CD4-positive, alpha-beta T cell treated with Interleukin-17A for 4 hours (primary cell): Measurements from ENCODE around the gene INS.
"Not testable (repeated sequence)": the region's sequence is repeated elsewhere in the genome, so short reads cannot be mapped to it uniquely, and the experiment has no call there.

Experiments used
- DNase-seq: peaks from one replicate; pipeline ENCODE4 v3.0.0-alpha.2; 2020; ENCODE audit warnings: mixed read lengths

INS gene

DNA sequence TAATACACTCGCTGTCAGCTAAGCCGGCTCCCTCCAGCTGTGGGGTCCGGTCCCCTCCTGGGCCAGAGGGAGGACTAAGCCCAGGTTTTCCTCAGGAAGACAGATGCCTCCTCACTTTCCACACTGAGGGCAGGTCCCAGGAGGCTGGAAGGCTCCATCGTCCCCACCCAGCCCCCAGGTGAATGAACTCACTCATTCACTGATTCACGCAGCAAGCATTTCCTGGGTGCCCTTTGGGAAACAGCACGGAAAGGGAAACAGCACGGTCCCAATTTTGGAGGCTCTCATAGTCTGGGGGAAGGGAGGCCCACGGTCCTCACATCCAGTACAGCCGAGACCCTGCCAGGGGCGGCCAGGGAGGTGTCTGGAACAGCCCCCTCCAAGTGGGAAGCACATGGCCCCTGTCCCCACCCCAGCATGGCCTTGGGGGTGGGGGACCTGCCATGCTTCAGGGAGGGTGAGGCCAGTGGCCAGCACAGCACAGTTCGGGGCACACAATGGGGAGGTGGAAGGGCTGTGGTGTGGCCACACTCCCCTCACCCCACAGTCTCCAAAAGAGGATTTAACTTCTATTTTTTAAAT, 19.9 kb upstream of the INS start:
- no peak for DNase-seq

DNA sequence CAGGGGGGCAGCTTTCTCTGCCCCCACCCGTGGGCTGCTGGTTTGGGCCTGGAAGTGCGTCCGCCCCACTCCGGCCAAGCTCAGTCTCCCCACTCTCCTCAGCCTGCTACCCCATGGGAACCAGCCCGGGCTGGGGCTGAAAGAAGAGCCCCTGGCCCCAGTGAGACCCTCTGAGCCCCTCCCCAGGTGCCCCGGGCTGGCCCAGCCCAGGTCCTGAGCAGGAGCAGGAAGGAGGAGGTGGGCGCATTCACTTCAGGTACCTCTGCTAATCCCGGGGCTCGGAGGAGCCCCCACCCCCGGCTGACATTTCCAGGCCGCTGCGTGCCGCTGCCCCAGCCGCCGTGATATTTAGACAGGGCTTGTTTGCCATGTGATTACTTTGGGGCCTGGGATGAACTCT, 19.3 kb upstream of the INS start:
- no peak for DNase-seq

DNA sequence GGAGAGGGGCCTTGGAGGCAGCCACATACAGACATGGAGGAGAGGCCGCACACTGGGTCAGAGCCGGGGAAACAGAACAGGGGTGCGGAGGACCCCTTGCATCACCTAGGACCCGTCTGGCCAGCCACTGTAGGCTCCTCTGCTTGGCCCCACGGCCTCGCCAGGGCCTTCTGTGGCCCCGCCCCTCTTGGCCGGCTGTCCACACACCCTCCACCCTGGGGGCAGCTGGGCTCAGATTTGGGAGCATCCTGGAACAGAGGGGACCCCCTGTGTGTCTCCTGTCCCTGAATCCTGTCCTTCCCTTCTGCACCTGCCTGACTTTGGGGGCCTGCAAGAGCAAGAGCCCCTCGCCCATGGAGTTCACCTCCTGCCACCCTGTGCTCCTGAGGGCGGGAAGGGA, 18.5 kb upstream of the INS start:
- DNase-seq = no peak

DNA sequence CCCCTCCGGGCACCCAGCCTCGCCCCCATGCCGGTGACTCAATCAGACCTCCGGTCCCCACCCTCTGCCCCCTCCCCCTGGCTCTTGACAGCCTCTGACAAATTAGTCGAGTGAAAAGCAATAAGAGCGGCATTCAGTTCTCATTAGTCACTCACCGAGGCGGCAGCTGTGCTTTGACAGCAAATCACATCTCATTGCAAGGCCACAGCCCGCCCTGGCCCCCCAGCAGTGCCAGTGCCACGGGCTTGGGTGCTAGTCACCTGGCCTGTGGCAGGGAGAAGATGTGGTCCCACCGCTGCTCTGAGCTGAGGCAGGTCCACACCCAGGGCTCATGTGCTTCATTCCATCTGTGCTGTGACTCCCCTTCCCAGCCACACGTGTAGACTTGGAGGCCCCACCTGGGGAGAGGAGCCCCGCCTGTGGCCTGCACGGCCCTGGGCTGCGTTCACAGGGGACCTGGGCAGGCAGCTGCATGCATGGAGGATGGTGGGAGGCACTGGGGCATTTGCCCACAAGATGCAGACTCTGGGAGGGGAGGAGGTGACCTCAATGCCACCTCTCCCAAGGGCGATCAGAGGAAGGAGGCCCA, 18.0 kb upstream of the INS start:
- DNase-seq = no peak

DNA sequence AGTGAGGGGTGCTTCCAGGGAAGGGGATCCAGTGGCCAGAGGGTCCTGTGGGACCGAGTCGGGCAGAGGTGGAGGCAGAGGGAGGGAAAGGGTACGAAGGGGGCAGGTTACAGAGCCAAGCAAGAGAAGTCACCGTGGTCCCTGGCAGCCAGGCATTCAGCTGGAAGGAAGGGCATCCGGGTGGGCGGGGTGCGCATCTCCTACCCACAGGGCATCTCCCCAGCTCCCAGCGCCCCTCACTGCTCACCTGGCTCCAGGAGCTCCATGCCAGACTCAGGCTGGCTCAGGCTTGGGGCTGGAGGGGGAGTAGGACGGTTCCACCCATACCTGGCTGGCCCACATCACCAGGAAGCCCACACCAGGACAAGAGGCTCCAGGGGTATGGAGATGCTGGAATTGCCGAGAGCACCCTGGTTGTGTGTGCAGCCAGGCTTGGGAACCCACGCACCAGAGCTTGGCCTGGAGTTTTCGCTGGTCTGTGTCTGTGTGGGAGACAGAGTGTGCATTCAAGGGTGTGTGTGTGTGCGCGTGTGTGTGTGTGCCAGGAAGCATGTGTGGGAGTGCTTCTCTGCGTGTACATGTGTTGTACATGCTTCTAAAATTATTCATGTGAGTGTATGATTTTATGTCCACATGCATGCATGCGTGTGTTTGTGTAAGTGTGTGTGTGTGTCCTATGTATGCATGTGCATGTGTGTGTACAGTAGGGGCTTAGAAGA, 17.2 kb upstream of the INS start:
- DNase-seq = not testable (repeated sequence)

DNA sequence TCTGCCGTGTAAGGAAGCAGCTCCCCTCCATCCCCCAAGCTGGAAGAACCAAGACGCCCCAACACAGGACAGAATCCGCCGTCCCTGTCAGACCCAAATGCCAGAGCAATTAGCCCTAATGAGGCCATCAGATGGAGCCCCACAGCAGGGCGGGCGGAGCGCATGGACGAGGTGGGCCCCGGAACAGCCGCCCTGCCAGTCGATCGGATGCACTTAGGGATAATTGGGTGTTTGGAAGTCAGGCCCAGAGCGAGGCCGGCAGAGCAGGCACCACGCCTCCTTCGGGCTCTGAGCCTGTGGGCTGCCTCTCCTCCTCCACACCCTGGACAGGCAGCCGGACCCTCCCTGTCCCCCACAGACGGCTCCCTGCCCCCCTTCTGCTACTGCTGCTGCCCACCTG, 16.1 kb upstream of the INS start:
- DNase-seq = no peak

DNA sequence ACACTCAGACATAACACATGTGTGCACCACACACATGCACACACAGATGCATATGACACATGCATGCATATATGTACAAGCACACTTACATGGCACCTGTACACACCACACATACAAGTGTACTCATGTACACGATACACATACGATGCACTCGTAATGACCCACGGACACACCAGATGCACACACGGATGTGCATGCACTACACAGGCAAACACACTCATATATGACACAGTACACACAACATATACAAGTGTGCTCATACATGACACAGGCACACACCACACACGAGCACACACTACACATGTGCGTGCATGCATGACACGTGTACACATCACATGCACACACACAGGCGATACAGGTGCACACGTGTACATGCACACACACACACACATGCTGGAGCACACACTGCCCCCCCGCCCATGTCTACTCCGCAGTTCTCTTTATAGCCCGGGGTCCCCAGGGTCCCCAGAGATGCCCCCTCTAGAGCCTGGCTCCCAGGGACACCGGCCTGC, 15.4 kb upstream of the INS start:
- DNase-seq = no peak

DNA sequence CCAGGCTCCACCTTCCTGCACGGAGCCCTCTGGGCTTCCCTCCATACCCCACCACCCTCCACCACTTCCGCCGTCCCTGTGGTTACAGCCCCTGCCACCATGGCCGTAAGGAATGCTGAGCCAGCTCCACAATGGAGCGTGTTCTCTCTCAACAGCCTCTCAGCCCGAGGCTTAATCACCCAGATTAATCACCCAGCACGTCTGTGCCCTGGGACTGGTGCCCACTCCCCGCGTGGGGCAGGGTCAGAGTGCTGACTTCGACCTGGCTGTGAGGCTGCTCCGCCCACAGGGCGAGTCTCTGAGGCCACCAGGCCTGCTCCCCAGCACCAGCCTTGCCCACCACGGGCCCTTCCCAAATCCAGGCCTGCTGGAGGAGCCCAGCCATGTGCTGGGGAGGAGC, 14.7 kb upstream of the INS start:
- no peak for DNase-seq

DNA sequence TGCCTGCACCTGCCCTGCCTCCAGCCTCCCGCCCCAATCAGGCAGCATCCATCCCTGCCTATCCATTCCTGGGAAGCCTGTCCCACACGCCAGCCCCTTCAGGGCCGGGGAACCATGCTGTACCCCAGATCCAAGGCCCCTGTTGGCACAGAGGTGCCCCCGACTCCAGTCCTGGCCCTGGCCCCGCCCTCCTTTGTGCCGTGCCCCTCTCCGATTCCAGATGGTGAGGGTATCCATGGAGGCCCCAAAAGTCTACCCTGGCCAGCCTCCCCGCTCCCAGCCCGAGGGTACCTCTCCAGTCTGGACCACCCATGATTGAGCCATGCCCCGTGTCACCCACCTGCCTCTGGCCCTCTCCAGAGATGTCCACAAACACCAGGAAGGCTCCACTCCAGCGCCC, 13.4 kb upstream of the INS start:
- DNase-seq = no peak

DNA sequence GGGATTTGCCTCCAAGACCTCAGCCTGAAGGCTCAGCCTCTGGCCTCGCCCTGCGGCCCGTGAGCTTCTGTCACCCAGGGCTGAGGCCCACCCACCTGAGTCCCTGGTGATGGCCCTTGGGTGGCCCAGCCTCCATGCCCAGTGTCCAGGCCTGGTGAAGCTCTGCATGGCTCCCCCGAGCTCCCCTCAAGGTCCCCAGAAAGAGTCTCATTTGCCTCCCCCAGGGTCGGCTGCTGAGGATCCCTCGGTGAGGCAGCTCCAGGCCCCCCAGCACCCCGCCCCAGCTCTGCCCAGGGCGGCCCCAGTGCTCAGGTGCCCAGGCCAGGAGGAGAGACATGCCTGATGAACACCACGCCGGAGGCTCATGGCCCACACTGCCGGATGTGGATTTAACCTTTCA, 12.8 kb upstream of the INS start:
- no peak for DNase-seq

DNA sequence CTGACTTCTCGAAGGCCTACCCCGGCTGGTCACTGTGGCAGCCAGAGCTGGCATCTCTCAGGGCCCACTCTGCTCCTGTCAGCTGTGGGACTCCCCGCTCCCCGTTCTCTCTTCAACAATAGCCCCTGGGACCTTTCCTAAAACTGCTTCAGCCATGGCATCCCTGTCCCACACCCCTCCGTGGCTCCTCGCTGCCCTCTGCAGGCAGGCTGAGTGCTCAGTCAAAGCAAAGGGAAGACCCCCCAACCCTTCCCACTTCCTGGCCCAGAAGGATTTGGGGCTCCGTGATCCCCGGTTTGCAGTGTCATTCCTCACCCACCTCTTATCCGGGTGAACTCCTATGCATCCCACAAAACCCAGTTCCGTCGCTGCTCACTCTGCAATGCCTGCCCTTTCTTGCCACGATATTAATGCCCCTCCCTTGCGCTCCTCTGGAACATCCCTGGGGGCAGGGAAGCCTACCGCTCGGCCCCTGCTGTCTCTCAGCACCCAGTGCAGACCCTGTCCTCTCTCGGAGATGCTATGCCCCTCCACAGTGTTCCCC, 12.2 kb upstream of the INS start:
- DNase-seq = no peak

DNA sequence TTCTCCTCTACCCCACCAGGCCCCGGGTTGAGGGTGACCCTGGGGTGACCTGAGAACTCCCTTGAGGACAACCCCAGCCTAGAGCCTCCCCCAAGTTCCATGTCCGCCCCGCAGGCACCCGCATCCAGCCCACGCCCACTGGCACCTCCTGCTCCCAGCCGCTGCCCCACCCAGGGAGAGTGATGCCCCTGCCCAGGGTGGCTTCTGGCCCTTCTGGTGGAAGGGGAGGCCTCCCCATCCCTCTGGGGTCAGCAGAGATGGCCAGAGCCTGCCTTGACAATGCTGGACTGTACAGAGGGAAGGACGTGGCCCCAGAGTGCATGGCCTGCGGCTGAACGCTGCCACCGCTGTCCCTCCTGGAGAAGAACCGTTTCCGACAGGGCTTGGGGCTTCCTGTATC, 11.7 kb upstream of the INS start:
- DNase-seq = no peak

DNA sequence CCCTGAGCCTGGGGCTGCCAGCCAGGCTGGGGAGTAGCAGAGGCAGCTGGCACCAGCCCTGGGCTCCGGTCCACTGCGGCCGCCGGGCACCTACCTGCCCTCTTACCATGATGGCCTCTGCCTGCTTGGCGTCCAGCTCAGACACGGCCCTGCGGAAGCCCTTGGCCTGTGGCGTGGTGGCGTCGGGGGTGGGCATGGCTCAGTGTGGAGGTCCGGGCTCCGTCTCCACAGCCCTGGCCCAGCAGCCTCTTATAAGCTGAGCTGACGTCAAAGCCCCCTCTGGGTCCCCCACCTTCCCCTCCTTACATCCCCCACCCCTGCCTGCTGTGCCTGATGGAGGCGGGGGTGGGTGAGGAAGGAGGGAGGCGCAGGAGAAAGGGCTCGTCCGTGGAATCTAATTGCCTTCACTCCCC, 10.6 kb upstream of the INS start, which contains the start of gene TH:
Gene TH, minus strand, starts transcription at position 225 of the 413 bp plus-strand sequence. Its CDS starts 29 bp downstream, at position 196.
- DNase-seq = no peak

DNA sequence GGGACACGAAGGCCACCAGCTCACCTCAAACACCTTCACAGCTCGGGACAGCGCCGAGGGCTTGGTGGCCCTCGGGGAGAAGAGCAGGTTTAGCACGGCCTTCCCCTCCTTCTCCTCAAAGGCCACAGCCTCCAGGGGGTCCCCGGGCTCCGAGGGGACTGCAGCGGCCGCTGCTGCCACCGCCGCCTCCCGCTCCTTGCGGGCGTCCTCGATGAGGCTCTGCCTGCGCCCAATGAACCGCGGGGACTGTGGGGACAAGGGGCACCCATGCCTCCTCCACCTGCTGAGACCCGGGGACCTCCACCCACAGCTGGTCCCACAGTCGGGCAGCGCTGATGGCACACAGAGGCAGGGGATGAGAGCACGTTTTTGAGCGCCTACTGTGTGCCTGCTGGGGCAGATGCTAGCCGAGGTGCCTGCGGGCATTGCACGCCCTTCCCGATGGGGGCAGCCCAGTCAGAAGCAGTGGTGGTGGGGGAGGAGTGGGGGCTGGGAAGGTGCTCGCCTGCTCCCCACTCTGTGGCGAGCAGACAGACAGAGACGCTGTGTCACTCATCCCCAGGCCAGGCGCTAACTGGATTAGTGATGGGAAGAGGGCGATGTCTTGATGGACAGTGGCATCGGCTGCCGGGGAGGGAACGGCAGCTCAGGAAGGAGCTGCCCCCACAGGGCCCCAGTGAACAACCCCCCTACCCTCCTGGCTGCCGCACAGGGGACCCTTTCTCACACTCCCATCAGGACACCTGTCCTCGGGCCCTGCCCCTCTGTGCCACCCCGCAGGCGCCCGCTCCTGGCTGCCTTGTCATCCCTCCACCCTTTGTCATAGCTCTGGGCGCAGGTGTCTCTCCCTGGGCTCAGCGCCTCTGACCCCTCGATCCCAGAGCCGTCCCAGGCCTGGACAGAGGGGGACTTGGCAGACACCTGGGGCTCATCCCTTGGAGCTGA, 8.9 kb upstream of the INS start:
- DNase-seq = no peak

DNA sequence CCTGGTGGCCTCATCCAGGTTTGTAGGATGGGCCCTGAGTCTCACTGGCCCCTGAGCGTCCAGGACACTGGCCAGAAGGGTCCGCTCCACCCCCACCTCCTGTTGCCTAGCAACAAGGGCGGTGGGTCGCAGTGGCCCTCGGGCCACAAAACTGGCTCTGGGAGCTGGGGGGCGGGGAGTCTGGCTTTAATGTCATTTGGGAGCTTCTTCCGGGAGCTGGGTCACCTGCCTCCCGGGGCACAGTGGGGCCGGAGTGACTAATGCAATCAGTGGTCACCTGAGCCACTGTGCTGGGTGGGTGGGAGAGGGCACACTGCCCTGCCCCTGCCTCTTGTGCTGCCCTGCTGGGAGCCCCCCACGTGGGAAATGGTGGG, 8.0 kb upstream of the INS start:
- DNase-seq = no peak

DNA sequence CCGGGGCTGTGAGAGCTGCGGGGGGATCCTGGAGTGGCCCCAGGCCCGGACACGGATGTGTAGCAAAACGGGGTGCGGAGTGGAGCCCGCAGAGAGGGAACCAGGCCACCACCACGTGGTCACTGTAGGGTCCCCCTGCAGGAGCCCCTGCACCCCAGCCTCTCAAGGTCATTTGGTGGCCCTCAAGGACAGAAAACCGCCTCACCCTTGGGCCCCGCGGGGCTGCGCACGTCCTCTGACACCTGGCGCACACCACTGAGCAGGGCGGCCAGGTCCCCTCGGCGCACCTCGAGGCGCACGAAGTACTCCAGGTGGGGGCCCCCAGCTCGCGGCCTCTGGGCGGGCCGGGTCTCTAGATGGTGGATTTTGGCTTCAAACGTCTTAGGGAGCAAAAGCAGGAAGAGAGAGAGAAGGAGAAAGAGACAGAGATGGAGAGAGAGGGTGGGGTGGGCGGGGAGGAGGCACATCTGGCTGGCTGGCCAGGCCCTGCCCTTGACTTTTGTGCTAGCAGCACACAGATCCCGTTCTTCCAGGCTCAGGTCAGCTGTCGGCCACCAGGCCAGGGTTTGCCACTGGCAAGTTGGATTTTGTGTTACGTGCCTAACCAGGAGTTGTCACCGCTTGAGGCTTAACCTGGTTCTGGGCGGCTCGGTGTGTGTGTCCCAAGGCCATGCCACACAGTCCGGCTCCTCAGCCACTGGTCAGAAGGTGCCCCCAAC, 7.4 kb upstream of the INS start:
- no peak for DNase-seq

DNA sequence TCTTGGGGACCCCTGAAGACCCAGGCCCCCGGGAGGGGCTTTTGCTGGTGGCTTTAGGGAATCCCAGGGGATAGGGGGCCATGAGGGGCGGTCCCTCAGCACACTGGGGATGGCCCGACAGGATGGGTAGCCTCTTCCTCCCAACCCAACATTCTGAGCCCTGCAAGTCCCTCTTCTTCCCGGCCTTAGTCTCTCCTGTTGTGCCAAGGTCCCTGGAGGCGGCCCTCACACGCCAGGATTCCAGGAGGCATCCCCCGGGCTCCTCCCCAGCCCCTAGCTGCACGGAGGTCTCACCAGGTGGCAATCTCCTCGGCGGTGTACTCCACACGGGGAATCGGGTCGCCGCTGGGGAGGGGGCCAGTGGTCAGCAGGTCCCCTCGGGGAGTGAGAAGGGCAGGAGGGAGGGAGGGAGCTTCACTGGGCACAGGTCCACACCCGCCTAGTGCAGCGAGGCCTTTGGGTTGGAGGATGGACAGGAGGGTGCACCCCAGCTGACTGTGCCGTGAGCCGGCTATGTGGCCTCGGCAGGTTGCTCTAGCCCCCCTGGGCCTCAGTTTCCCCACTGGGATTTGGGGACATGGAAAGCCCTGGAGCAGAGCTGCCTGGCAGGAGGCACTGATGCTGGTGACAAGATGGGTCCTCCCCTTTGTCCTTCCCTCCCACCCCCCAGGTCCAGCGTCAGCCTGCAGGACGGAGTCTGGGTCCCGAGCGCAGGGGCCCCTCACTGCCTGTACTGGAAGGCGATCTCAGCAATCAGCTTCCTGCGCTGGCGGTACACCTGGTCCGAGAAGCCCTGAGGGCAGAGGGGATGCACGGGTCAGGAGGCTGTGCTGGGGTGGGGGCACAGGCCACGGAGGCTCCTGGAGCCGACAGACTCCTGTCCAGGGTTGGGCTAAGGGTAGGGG, 6.4 kb upstream of the INS start:
- DNase-seq = no peak

DNA sequence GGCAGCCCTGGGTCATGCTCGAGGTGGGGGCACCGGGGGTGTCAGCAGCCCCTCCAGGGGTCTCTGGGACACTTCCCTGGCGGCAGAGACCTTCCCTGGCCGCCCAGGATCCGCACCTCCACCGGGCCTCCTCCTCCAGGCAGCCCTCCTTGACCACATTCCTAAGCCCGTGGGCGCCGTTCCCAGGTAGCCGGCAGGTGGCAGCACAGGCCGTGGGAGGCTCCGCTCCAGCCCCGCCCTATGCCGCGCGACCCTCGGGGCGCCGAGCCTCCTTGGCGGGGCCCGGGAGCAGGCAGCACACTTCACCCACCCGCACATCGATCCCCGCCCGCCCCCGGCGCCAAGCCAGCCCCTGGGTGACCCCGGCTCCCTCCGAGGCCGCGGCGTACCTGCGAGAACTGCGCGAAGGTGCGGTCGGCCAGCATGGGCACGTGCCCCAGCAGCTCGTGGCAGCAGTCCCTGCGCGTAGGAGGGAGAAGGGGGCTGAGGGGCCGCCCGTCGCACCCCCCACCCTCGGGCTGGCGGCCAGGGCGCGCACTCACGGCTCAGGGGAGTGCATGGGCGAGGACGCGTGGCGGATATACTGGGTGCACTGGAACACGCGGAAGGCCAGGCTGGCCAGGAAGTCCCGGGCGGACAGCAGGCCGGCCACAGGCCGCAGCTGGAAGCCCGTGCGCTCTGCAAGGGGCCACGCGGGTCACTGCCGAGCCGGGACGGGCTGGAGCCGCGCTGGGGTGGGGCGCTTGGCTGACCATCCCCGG, 5.3 kb upstream of the INS start:
- DNase-seq = peak; percentile 62

DNA sequence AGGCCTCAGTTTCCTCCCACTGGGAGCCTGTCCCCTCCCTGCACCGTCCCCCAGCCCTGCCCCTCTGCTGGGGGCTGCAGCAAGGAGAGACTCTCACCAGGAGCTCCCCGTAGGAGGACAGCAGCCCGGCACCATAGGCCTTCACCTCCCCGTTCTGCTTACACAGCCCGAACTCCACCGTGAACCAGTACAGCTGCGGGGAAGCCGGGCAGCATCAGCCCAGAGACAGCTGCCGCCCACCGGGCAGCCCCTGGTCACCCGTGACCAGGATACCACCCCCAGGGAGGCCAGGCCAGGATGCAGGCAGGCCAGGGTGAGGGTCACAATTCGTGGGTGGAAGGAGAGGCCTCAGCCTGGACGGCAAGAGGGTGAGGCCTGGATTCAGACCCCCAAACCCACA, 4.6 kb upstream of the INS start:
- no peak for DNase-seq

DNA sequence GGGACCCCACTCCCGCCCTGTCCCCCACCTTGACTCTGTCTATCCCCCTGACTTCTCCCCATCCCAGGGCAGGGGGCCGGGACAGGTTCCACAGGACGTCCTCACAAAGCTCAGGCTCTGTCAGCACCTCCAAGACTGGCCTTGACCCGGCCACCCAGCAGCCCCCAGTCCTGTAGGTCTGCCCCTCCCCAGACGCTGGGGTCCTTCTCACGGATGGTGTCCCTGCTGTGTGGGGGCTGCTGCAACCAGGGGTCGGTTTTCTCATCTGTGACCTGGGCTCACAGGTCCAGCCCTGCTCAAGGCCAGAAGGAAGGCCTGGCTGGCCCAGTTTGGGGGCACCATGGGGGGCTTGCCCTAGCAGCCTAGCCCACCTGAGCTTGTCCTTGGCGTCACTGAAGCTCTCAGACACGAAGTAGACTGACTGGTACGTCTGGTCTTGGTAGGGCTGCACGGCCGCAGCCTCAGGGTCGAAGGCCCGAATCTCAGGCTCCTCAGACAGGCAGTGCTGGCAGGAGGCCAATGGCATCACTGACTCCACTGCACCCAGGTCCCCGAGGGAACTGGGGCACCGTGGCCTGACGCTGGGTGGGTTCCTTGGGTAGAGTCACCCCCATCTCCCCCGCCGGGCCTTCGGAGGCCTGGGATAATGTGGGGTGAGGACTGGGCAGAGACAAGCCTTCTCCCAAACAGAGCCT, 4.0 kb upstream of the INS start:
- no peak for DNase-seq
